DMS 273 (cell line): ENCODE data around the gene AEBP1.

ENCODE experiments used
- DNase-seq: peaks from one replicate; lab custom pipeline; 2025; ENCODE audit not compliant: unreplicated experiment; lab: John Stamatoyannopoulos, UW

The AEBP1 gene

GRCh38 chr7:44103923-44104859 lies at the start of gene AEBP1:
AEBP1 (plus strand) TSS chr7:44104345; CDS start chr7:44104666, 321 bp downstream.
- DNase-seq, result no peak

- no peak for DNase-seq
Observed at GRCh38 chr7:44056681-44057080, 47.5 kb upstream of the AEBP1 start.

- no peak for DNase-seq
Observed at GRCh38 chr7:44057181-44057848, 46.8 kb upstream of the AEBP1 start.

GRCh38 chr7:44057849-44058758 lies 46.0 kb upstream of the AEBP1 start:
- no peak for DNase-seq

- no peak for DNase-seq
Observed at GRCh38 chr7:44058759-44059218, 45.4 kb upstream of the AEBP1 start.

GRCh38 chr7:44059219-44060090 lies 44.7 kb upstream of the AEBP1 start:
- no peak for DNase-seq

GRCh38 chr7:44060091-44060947 lies 43.8 kb upstream of the AEBP1 start:
- no peak for DNase-seq

GRCh38 chr7:44060948-44061644 lies 43.0 kb upstream of the AEBP1 start:
- DNase-seq, result no peak

GRCh38 chr7:44061645-44062179 lies 42.4 kb upstream of the AEBP1 start:
- no peak for DNase-seq

GRCh38 chr7:44062180-44062902 lies 41.8 kb upstream of the AEBP1 start:
- no peak for DNase-seq

- DNase-seq, result no peak
Observed at GRCh38 chr7:44062903-44063295, 41.2 kb upstream of the AEBP1 start.

- DNase-seq, result peak; percentile 54
Observed at GRCh38 chr7:44063547-44063893, 40.6 kb upstream of the AEBP1 start.

- peak; percentile 49 for DNase-seq
Observed at GRCh38 chr7:44063894-44064651, 40.1 kb upstream of the AEBP1 start.

GRCh38 chr7:44064791-44065430 lies 39.2 kb upstream of the AEBP1 start:
- peak; percentile 74 for DNase-seq

- peak; percentile 84 for DNase-seq
Observed at GRCh38 chr7:44065431-44066110, 38.6 kb upstream of the AEBP1 start, which contains the start of gene PGAM2. PGAM2 (minus strand) TSS chr7:44065567; CDS start chr7:44065529, 38 bp downstream.

GRCh38 chr7:44066111-44066460 lies 38.1 kb upstream of the AEBP1 start:
- DNase-seq, result no peak
